GM18502 (cell line): Measurements from ENCODE around the gene GPRC5C.

Experiments used
- ATAC-seq: cut with Tn5 transposase; IDR thresholded peaks from one replicate; pipeline ENCODE4 v1.9.1; 2021; ENCODE audit warnings: mild to moderate bottlenecking; ENCODE audit not compliant: unreplicated experiment, poor library complexity

The GPRC5C gene

DNA sequence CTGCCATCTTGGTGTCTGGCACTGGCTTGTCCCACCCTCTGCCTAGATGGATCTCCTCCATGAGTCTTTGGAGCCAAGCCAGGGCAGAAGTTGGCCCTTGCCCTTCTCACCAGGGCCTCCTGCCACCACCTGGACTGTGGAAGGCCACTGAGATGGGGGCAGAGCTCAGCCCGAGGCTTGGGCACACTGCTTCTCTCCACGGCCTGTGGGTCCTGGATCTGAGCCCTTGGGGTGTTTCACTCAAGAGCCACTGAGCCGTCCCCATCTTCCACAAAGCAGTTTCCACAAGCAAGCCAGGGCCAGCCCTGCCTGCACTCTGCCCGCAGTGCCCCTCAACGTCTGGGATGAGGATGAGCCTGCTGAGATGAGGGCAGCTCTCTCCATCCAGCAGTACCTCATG lies 17.9 kb downstream of the GPRC5C start:
- ATAC-seq = no peak

DNA sequence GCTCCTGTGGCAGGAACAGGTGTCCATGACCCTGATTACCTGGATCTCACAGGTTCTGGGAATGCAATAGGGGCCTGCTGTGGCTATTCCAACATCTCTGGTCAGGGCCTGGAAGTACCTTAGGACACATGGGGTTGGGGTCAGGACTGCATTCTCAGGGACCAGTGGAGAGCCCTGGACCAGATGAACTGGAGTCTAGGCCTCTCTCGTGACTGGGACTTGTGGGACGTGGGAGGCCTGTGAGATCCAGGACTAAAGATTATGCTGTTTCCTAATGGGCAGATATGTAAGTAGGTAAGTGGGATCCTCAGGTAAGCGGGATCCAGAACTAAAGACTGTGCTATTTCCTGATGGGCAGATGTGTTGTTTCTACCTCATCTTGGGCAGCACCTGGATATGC lies 18.3 kb downstream of the GPRC5C start:
- no peak for ATAC-seq

DNA sequence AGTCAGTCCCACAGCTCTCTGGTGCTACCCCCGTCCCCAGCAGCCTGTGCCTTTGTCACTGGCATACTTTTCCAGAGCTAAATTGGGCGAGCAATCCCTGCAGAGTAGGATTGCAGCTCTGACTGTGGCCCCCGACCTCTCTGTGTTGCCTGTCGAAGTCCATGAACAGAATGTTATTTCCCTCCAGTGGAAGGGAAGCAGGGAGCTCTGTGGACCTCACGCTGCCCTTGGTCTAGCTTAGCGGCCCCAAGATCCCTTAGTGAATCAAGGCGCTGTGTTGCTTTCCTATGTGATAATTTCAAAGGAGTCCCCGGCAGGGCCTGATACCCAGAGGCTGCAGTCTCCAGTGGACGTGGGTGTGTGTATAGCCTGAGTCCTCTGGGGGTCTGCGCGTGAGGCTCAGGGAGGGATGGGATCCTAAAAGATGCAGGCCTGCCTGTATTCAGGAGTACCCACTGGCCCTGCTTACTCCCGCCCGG lies 19.1 kb downstream of the GPRC5C start:
- ATAC-seq = no peak

DNA sequence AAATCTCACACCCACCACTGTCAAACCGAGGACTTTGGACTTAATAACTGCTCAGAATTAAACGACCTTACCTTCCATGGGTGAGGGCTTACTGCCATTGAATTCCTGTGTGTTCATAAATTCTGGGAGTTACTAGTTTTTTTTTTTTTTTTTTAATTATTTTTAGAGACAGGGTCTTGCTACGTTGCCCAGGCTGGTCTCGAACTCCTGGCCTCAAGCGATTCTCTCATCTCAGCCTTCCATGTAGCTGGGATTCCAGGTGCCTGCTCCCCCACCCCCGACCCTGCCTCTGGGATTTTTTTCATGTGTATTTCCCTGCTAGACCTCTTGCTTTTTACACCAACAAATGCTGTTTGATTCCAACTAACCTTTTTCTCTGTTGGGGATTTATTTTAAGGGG lies 19.7 kb downstream of the GPRC5C start:
- no peak for ATAC-seq

DNA sequence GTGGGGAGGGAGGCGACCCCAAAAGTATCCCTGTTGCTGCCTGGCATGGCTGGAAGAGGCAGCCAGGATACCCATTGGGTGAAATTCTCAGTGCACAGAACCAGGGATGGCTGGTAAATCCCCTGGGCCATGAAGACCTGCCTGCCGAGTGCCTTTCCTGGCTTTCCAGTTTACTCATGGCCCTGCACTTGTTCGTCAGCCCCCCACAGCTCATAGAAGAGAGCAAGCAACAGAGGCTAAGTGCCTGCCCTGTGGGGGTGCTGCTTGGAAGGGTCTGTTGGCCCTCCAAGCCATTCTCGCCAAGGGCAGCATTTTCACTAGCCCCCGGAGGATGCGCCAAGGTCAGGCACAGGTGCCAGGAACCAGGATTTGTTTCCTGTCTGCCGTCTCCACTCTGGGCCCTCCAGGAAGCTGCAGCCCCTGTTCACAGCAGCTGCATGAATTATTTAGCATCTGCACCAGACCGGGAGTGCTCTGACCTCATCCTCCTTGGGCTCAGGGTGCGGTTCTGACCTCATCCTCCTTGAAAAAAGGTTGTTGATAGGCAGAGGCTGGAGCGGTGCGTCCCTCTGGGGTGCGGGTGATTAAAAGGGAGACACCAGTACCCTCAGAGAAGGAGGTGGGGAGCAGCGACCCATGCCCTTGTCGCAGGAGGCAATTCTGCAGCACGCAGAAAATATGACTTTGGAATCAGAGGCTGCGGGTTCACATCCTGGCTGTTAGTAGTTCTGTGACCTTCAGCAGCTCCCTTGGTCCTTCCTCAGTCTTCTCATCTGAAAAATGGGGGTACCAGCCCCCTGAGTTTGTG lies 20.3 kb downstream of the GPRC5C start:
- ATAC-seq = no peak

DNA sequence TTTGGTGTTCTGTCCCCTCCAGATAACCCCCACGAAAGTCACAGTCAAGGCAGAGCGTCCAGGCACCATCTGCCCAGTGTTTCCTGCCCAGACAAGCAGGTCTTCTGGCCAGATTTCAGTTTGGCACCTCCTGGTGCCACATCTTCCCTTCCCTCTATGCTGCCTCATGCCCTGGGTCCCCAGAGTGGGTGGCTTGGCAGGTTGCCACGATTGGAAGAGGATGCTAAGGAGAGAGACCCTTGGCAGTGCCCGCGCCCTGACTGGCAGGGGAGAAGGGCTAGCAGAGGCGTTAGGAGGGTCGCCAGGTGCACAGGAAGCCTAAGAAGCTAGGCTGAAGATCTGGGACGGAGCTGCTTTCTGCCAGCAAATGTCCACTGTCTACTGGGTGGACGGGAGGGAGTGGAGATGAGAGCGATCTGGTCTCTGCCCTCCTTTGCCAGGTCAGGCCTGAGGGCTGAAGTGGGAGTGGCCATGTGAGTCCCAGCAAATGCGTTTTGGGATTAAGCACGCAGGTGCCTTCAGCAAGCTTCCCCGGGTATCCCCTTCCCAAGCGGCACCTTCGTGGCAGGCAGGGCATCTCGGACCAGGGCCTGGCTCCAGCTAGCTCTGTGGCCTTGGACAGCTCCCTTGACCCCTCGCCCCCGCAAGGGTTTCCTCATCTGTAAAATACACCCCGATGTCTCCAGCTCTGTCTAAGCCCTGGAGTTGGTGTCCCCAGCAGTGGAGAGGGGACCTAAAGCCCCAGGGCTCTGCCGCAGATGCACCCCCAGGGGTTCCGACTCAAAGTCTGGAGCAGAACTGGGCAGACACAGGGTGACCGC lies 21.2 kb downstream of the GPRC5C start:
- ATAC-seq = no peak

DNA sequence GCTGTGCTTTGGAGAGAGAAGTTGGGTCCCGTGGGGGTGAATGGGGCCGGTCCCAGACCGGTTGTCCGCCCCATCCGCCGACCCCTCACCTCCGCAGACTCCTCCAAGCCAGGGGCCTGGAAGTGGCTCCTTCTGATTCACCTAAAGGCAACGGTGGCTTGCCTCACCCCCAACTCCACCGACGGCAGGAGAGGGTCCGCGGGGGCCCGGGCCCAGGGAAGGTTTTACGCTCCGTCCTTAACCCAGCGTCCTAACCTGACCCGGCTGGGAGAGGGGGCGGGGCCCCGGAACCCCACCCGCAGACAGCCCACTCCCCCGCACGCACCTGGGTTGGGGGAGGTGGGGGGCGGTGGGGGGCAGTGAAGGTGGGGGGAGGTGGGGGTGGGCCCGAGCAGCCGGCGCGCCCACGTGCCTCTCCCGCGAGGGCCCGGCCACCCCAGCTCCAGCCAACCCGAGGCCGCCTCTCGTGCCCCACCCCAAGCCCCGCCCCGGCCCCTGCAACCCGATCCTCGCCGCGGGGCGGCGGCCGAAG lies 21.8 kb downstream of the GPRC5C start:
- peak; percentile 89 for ATAC-seq

DNA sequence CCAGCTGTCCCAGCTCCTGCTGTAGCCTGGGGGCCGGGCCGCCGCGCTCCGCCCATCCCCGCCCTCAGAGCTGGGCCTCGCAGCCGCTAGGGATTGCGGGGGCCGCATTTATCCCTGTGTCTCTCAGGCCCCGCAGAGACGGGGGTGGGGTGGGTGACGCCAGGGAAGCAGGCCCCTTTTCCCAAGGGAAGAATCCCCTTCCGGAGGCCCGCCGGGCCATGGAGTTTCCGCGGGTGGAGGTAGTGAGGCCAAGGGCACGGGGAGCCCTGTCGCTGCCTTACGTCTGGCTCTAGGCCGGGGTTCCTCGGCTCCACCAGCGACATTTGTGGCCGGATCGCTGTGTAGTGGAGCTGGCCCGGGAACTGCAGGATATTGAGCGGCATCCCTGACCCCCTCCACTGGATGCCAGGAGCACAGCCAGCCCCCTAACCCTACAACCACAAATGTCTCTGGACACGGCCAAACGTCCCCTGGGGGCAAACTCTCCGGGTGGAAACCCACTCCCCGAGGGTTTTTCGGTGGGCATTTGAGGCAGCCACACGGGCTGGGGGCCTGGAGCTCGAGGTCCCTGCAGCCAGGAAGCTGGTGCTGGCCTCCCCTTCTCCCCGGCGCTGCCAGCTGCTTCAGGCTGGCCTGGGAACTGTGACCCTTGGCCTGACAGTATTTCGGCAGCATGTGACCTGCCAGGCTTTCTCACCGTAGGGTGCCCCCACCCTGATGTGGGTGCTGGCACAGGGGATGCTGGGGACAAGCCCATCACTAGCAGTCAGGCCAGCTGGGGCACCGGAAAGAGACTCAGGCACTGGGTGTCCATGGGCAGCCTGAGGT lies 22.5 kb downstream of the GPRC5C start:
- peak; percentile 35 for ATAC-seq

DNA sequence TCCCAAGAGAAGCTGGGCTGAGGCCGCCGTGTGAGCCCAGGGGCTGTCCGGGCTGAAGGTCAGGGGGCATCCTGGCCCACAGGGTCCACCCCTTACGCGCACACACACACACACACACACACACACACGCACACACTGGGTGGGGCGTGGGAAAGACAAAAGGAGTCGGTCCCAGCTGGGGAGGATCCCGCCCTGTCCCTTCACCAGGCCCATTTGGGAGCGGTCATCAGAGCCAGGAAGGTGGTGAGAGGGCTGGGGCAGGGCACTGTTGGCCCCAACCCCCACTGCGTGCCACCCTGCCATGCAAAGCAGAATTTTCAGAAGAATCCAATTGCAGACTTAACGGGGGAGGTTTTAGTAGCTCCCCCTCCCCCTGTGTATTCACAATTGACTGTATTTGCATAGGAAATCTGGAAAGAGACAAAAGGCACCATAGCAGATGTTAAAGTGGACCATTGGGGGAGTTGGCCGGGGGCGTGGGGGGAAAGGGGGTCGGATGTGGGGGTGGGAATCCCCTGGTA lies 23.2 kb downstream of the GPRC5C start:
- ATAC-seq = no peak

DNA sequence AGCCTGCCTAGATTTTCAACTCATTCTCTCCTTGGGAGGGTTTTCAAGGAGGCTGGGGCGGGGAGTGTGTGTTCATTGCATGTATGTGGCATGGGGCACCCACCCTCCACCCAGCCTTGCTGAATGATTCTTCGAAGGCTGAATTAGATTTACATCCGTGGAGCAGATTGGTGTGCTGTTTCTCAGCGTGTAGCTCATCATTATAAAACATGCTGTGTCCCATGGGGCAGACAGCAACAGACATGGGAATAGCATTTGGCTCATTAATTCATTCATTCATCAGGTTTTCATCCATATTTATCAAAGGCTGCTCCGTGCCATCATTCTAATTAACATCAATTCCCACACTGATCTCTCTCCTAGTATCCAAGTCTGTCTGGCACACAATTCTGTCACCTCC lies 23.9 kb downstream of the GPRC5C start:
- no peak for ATAC-seq

DNA sequence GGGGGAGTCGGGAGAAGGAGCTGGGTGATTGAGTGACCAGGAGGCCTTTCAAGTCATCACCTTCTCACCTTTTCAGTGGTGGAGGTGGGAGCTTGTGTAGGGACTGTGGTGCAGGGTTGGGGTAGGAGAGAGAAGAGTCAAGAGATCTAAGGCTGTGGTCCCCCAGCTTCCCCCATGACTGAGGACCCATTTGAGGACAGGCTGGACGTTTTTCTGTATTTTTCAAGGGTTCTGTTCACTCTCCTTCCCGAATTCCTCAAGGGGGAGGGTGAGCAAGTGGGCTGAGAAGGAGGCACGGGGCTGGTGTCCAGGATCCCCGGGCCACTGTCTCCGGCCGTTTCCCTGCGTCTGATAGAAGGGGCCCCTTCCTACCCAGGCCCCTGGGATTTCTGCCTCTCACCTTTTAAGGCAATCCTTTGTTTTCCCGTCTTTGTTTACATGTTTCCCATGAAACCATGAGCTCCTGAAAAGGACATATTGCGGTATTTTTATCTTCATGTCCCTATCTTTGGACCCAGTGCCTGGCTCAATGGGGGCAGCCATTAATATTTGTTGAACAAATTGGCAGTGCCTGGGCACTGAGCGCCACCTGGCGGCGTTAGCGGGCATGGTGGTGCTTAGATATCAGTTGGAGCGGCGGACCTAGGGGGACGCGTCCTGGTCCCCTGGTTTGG lies 25.4 kb downstream of the GPRC5C start:
- no peak for ATAC-seq

DNA sequence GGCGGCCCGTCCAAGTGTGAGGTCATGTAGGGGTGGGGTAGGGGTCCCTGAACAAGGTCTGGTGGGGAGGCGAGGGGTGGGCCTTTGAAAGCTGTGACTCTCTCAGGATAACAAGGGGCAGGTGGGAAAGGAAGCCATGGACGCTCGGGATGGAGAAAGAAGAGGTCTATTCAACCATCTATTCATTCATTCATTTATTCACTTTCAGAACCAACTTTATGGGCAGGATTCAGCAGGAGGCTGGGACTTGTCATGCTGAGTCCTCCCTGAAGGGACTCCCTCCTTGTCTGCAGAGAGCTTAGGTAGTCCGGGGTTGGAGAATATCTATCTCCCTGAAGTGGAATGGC lies 25.9 kb downstream of the GPRC5C start:
- ATAC-seq = no peak

DNA sequence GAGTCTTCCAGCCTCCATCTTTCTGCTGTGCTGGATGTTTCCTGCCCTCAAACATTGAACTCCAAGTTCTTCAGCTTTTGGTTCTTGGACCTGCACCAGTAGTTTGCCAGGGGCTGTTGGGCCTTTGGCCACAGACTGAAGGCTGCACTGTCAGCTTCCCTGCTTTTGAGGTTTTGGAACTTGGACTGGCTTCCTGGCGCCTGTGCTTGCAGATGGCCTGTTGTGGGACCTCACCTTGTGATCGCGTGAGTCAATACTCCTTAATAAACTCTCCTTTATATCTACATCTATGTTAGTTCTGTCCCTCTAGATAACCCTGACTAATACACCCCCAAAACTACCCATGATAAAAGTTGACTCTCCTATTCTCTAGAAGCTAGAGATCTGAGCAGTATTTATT lies 26.9 kb downstream of the GPRC5C start:
- ATAC-seq = no peak

DNA sequence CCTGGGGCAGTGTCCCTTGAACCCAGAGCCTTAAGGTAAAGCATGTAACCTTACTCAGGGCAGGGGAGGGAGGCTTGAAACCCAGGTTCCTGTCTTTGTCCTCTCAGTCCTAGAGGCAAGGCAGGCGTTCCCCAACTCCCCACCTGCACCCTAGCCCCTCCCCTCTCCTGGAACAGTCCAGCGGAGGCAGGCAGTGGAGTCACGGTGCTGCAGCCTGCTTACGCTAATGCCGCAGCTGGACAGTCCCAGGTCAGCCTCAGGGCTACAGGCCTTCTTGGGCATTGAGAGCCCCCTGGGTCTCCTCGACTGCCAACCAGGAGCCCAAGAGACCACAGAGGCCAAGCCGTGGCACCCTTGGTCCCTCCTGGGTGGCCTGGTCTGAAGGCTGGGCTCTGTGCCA lies 27.7 kb downstream of the GPRC5C start:
- ATAC-seq = no peak

DNA sequence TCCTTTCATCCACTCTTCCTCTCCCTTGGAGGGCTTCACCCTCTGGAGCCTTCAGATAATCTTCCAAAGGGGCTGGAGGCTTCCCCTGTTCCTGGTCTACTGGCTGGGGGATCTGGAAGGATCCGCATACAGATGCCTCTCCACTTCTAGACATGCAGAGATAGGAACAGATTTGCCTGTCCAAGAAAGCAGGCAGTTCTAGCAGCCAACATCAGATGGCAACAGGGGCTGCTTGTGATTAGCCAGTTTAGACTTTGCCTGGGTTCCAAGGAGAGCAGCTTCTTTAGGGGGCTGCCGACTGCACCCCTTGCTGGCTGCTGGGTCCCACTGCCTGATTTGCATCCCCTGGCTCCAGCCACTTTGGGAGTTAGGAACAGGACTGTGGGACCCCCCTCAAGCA lies 28.4 kb downstream of the GPRC5C start:
- ATAC-seq = no peak

DNA sequence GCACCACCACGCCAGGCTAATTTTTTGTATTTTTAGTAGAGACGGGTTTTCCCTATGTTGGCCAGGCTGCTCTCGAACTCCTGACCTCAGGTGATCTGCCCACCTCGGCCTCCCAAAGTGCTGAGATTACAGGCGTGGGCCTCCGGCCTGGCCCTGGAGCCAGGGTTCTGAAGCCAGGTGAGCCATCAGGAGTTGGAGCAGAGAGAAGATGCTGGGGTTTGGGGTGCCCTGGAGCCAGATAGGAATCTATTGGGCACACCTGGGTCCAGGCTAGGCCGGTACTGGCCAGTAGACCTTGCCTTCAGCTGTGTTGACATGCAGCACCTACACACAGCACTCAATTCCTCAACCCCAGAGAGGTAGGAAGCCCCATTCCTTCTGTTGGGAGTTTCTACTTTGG lies 29.1 kb downstream of the GPRC5C start:
- no peak for ATAC-seq

DNA sequence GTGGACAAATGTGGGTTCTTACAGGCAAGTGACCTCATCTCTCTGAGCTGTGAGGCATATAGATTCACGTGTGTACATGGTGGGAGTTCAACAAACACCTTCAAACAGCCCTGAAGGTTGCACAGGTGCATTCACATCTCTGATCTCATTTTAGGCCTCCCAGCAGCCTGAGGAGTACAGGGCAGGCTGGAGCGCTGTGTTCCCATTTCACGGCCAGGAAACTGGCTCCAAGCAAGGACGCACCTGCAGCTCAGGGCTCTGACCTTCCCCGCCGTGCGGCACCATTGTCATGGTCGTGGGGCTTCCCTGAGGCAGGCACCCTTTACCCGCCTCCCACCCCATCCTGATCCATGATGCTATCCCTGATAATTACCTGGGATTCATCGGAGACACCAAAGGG lies 29.7 kb downstream of the GPRC5C start:
- ATAC-seq = no peak

DNA sequence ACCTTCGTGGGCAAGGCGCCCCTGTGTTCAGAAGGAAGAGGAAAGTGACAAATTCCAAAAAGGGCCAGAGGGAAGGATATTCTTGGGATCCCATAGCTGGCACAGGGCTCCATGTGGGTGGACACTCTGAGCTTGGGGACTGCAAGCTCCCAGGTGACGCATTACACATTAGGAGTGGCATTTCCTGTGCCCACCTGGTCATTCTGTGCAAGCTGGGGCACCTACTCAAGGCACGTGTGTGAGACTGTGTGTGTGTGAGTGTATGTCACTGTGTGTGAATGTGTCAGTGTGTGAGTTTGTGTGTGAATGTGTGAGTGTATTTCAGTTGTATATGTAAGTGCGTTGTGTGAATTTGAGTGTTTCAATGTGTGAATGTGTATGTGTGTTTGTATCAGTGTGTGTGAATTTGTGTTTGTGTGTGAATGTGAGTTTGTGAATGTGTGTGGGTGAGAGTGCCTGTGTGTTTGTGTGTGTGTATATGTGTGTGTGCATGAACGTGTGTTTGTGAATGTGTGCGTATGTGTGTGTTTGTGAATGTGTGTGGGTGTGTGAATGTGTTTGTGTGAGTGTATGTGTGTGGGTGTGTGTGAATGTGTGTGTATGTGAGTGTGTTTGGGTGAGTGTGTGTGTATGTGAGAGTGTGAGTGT lies 33.0 kb downstream of the GPRC5C start:
- no peak for ATAC-seq

DNA sequence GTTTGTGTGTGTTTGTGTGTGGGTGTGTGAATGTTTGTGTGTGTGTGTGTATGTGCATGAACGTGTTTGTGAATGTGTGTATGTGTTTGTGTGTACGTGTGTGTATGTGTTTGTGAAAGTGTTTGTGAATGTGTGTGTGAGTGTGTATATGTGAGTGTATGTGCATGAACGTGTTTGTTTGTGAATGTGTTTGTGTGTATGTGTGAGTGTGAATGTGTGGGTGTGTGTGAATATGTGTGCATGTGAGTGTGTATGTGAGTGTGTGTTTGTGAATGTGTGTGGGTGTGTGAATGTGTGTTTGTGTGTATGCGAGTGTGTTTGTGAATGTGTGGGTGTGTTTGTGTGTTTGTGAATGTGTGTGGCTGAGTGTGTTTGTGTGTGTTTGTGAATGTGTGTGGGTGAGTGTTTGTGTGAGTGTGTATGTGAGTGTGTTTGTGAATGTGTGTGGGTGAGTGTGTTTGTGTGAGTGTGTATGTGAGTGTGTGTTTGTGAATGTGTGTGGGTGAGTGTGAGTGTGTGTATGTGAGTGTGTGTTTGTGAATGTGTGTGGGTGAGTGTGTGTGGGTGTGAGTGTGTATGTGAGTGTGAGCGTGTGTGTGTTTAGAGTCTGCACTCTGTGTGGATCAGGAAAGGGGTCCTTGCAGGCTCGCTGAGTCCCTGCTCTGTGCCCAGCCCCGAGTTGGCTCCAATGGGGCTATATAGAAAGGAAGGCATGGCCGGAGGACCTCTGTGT lies 33.7 kb downstream of the GPRC5C start:
- ATAC-seq = no peak
